Measurements from ENCODE around the gene XPO5. TPM values are rescaled to one million over a fixed set of nuclear protein-coding genes. Genes with fewer than 3 reads are reported as not detected.
"Not testable (repeated sequence)": the region's sequence is repeated elsewhere in the genome, so short reads cannot be mapped to it uniquely, and the experiment has no call there.

XPO5 gene
- total RNA-seq, 3 donors from 2014 or later, result 24.0 to 29.4 (median 29.2) TPM

DNA sequence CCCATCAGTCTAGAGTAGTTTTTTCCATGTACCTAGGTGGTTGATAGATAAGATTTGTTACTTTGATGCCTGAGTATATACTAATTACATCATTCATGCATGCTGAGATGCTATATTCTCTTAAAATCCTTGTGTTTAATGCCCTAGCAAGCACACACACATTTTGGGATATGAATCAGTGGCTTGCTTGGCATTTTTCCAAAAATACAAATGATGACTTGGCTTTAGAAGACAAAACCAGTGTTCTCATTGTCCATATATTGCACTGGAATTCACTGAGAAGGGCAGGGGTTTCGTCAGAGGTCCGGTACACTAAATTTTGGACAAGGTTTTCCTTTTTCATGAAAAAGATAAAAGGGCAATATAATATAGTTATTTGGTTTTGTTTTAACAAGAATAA lies 28.3 kb upstream of the XPO5 start:
- intact Hi-C loops (cut with DNase I, micrococcal nuclease), result loop anchor here in 1 of 2 donors (10.0 kb wide), 1 partner anchor 59 kb away; no protein-coding TSS in a partner anchor

DNA sequence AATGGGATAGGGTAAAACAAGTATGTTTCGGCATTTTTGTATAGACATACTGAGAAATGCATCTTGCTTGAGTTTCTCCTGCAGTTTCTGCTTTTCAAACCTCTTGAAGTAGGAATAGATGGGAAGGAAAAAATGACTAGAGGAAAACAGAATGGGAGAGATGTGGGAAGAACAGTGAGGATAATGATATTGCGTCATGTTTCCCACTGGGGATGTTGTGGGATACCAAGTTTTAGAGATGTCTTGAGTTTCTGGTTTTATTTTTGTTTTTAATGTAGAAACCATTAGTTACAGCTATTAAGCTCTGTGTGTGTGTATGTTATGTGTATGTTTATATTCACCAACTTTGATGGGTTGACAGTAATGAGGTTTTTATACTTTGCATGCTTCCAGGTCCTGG lies 24.8 kb upstream of the XPO5 start:
- TF ChIP-seq CTCF (IDR thresholded peaks at IDR 0.05), result no peak
- no peak for ATAC-seq
- H3K4me3 ChIP-seq, result no peak overlapping the region
- intact Hi-C loops (cut with DNase I, micrococcal nuclease), result loop anchor here in 1 of 2 donors (10.0 kb wide), 1 partner anchor 56 kb away; no protein-coding TSS in a partner anchor
- peaks cover 4% of the 10 kb centered on the region for H3K36me3 ChIP-seq (ENCODE audit: low read depth)
- H3K4me1 ChIP-seq (ENCODE audit: low read depth), result no peaks in the 10 kb centered on the region
- no peak for DNase-seq
- no peaks in the 10 kb centered on the region for H3K9me3 ChIP-seq

More for the DNA sequence above, 28.3 kb upstream of the XPO5 start:
- Histone ChIP-seq H3K36me3 (ENCODE audit: low read depth) (peaks cover 4% of the 10 kb centered on the region), H3K4me3 (no peak overlapping the region), H3K4me1 (ENCODE audit: low read depth) (no peaks in the 10 kb centered on the region), H3K9me3 (no peaks in the 10 kb centered on the region)
- no peak for TF ChIP-seq CTCF (IDR thresholded peaks at IDR 0.05)
- DNase-seq, result no peak
- no peak for ATAC-seq

- intact Hi-C loops (cut with DNase I, micrococcal nuclease), result no loop called here
- Histone ChIP-seq H3K4me3 (no peak overlapping the region), H3K36me3 (ENCODE audit: low read depth) (no peaks in the 10 kb centered on the region), H3K4me1 (ENCODE audit: low read depth) (no peaks in the 10 kb centered on the region), H3K9me3 (no peaks in the 10 kb centered on the region)
- no peak for DNase-seq
- no peak for ATAC-seq
- TF ChIP-seq CTCF (IDR thresholded peaks at IDR 0.05), result no peak
Observed at GRCh38 chr6:43593938-43594337, 18.1 kb upstream of the XPO5 start.

- H3K4me1 ChIP-seq (ENCODE audit: low read depth); DNase-seq; H3K4me3 ChIP-seq; H3K9me3 ChIP-seq; ATAC-seq; H3K36me3 ChIP-seq (ENCODE audit: low read depth); intact Hi-C loops (cut with DNase I, micrococcal nuclease): not testable (repeated sequence)
Observed at GRCh38 chr6:43589564-43589963, 13.7 kb upstream of the XPO5 start.

GRCh38 chr6:43588194-43588593 lies 12.4 kb upstream of the XPO5 start:
- no peaks in the 10 kb centered on the region for H3K9me3 ChIP-seq
- no peak for TF ChIP-seq CTCF (IDR thresholded peaks at IDR 0.05)
- no peak overlapping the region for H3K4me3 ChIP-seq
- DNase-seq (no peak), ATAC-seq (no peak)
- H3K36me3 ChIP-seq (ENCODE audit: low read depth), result no peaks in the 10 kb centered on the region
- intact Hi-C loops (cut with DNase I, micrococcal nuclease), result no loop called here
- no peaks in the 10 kb centered on the region for H3K4me1 ChIP-seq (ENCODE audit: low read depth)

GRCh38 chr6:43584892-43585570 lies 9.2 kb upstream of the XPO5 start:
- H3K36me3 ChIP-seq (ENCODE audit: low read depth), result no peaks in the 10 kb centered on the region
- DNase-seq, result no peak
- H3K4me3 ChIP-seq, result no peak overlapping the region
- no peak for TF ChIP-seq CTCF (IDR thresholded peaks at IDR 0.05)
- no peaks in the 10 kb centered on the region for H3K9me3 ChIP-seq
- peak; percentile 12 for ATAC-seq
- intact Hi-C loops (cut with DNase I, micrococcal nuclease), result no loop called here
- no peaks in the 10 kb centered on the region for H3K4me1 ChIP-seq (ENCODE audit: low read depth)
